LNCaP clone FGC (cell line): ENCODE data around the gene CREB1.
"Not testable (repeated sequence)": the region's sequence is repeated elsewhere in the genome, so short reads cannot be mapped to it uniquely, and the experiment has no call there.

Experiments
- DNase-seq: peaks from one replicate; pipeline ENCODE4 v3.0.0-alpha.2; 2011; ENCODE audit warnings: low read depth
- H3K4me3 ChIP-seq: 2 replicates; pipeline ENCODE4 v1.5.1; 2011; ENCODE audit warnings: mild to moderate bottlenecking, low read depth, low read length, control low read depth
- CTCF ChIP-seq: IDR thresholded peaks from 2 replicates; pipeline ENCODE4 v1.5.1; 2012; ENCODE audit warnings: mild to moderate bottlenecking; ENCODE audit not compliant: control insufficient read depth, insufficient read depth; ENCODE audit errors: extremely low read depth

CREB1 gene

GRCh38 chr2:207492461-207492860 lies 37.3 kb upstream of the CREB1 start:
- no peak for TF ChIP-seq CTCF
- DNase-seq = no peak
- H3K4me3 ChIP-seq = no peak overlapping the region

- H3K4me3 ChIP-seq = no peak overlapping the region
- no peak for DNase-seq
- no peak for TF ChIP-seq CTCF
Measured at GRCh38 chr2:207494137-207494536, 35.6 kb upstream of the CREB1 start.

DNA sequence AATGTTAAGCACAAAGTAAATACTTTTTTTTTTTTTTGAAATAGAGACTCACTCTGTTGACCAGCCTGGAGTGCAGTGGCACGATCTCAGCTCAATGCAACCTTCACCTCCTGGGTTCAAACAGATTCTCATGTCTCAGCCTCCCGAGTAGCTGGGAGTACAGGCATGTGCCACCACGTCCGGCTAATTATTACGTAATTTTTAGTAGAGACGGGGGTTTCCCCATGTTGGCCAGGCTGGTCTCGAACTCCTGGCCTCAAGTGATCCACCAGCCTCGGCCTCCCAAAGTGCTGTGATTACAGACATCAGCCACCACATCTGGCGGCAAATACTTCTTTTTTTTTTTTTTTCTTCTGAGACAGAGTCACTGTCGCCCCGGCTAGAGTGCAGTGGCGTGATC lies 32.8 kb upstream of the CREB1 start:
- not testable (repeated sequence) for DNase-seq, H3K4me3 ChIP-seq

DNA sequence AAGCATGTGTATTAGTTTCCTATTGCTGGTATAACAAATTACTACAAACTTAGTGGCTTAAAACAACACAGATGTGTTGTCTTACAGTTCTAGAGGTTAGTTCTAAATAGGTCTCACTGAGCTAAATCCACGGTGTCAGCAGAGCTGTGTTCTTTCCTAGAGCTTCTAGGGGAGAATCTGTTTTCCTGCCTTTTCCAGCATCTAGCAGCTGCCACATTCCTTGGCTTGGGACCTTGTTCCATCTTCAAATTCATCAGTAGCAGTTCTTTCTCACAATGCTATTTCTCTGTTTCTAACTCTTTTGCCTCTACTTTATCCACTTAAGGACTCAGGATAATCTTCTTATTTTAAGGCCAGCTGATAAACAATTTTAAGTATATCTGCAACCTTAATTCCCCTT lies 32.2 kb upstream of the CREB1 start:
- no peak for TF ChIP-seq CTCF
- DNase-seq = no peak
- H3K4me3 ChIP-seq = no peak overlapping the region

GRCh38 chr2:207498427-207498826 lies 31.3 kb upstream of the CREB1 start:
- no peak for DNase-seq
- no peak for TF ChIP-seq CTCF
- H3K4me3 ChIP-seq = no peak overlapping the region

GRCh38 chr2:207499114-207499513 lies 30.6 kb upstream of the CREB1 start:
- TF ChIP-seq CTCF = no peak
- no peak overlapping the region for H3K4me3 ChIP-seq
- DNase-seq = peak; percentile 60

GRCh38 chr2:207501802-207502576 lies 27.8 kb upstream of the CREB1 start:
- no peak for DNase-seq
- H3K4me3 ChIP-seq = no peak overlapping the region
- TF ChIP-seq CTCF = no peak
